Umbilical cord (tissue), 2 donors: ENCODE measurements around the gene FOXRED2. TPM values are rescaled to one million over a fixed set of nuclear protein-coding genes. Genes with fewer than 3 reads are reported as not detected.
"Not testable (repeated sequence)": the region's sequence is repeated elsewhere in the genome, so short reads cannot be mapped to it uniquely, and the experiment has no call there.

ENCODE experiments used
- DNase-seq: peaks from one replicate; pipeline ENCODE4 v3.0.0-alpha.2; 2015; ENCODE audit warnings: low spot score
- total RNA-seq: library from RNA; depleted of rRNA; stranded (reverse); fragments of >200 nt; gene quantifications from one replicate; pipeline ENCODE4 v1.2.3, GENCODE V29; 2014; ENCODE audit warnings: low replicate concordance; ENCODE audit not compliant: insufficient read depth

The FOXRED2 gene
- total RNA-seq, 1 donor from 2014 or later = 3.6 TPM

GRCh38 chr22:36452250-36452977, 54.4 kb downstream of the FOXRED2 start:
- no peak for DNase-seq

GRCh38 chr22:36450923-36451322, 55.9 kb downstream of the FOXRED2 start:
- DNase-seq = not testable (repeated sequence)

- no peak for DNase-seq
Measured at GRCh38 chr22:36449596-36450175, 57.2 kb downstream of the FOXRED2 start.

GRCh38 chr22:36447632-36448031, 59.2 kb downstream of the FOXRED2 start:
- no peak for DNase-seq

GRCh38 chr22:36445158-36445668, 61.6 kb downstream of the FOXRED2 start:
- DNase-seq = no peak

GRCh38 chr22:36443198-36443770, 63.6 kb downstream of the FOXRED2 start:
- no peak for DNase-seq

- no peak for DNase-seq
Measured at GRCh38 chr22:36442506-36443197, 64.2 kb downstream of the FOXRED2 start.

GRCh38 chr22:36440429-36441002, 66.3 kb downstream of the FOXRED2 start:
- no peak for DNase-seq

GRCh38 chr22:36439481-36440271, 67.2 kb downstream of the FOXRED2 start:
- peak; percentile 74 for DNase-seq

Other genes with a start within 250 kb of the FOXRED2 start
- 425 TPM for gene MYH9, start 119.1 kb downstream of the FOXRED2 start, total RNA-seq
- gene TXN2, start 25.4 kb downstream of the FOXRED2 start, total RNA-seq = 15.2 TPM
- 153 TPM for gene EIF3D, start 22.1 kb upstream of the FOXRED2 start, total RNA-seq
- not detected for gene CACNG2, start 196.7 kb upstream of the FOXRED2 start, total RNA-seq